Measurements from ENCODE around the gene EFS.

The EFS gene

GRCh38 chr14:23352506-23353432 is 12.2 kb downstream of the EFS start, which contains the start of gene SLC22A17 (continued):
- TF ChIP-seq, protein P1, sequence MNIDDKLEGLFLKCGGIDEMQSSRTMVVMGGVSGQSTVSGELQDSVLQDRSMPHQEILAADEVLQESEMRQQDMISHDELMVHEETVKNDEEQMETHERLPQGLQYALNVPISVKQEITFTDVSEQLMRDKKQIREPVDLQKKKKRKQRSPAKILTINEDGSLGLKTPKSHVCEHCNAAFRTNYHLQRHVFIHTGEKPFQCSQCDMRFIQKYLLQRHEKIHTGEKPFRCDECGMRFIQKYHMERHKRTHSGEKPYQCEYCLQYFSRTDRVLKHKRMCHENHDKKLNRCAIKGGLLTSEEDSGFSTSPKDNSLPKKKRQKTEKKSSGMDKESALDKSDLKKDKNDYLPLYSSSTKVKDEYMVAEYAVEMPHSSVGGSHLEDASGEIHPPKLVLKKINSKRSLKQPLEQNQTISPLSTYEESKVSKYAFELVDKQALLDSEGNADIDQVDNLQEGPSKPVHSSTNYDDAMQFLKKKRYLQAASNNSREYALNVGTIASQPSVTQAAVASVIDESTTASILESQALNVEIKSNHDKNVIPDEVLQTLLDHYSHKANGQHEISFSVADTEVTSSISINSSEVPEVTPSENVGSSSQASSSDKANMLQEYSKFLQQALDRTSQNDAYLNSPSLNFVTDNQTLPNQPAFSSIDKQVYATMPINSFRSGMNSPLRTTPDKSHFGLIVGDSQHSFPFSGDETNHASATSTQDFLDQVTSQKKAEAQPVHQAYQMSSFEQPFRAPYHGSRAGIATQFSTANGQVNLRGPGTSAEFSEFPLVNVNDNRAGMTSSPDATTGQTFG (tag by site-specific recombination; IDR thresholded peaks at IDR 0.05; ENCODE audit: borderline replicate concordance) = no peak
- TF ChIP-seq ZXDB (tag by site-specific recombination; IDR thresholded peaks at IDR 0.05) (peak; percentile 42; the same call in 1 of the 2 replicates), GLIS2 (tag by site-specific recombination; IDR thresholded peaks at IDR 0.05) (peak; percentile 78), RBAK (tag by site-specific recombination; IDR thresholded peaks at IDR 0.05) (no peak), ZFHX2 (tag by site-specific recombination; conservative IDR thresholded peaks at IDR 0.05) (peak; percentile 85), ZNF398 (tag by site-specific recombination; IDR thresholded peaks at IDR 0.05) (peak; percentile 40; the same call in 1 of the 2 replicates), ZNF121 (tag by site-specific recombination; IDR thresholded peaks at IDR 0.05) (no peak), ZBTB17 (tag by site-specific recombination; IDR thresholded peaks at IDR 0.05) (peak; percentile 97), ZBTB48 (tag by site-specific recombination; IDR thresholded peaks at IDR 0.05) (peak; percentile 28; the same call in 1 of the 2 replicates), ZNF335 (tag by site-specific recombination; conservative IDR thresholded peaks at IDR 0.05) (peak; percentile 55), ZNF266 (tag by site-specific recombination; IDR thresholded peaks at IDR 0.05; ENCODE audit: low read depth) (no peak), ZNF416 (tag by site-specific recombination; IDR thresholded peaks at IDR 0.05) (no peak), SP3 (tag by site-specific recombination; IDR thresholded peaks at IDR 0.05) (peak; percentile 14; the same call in 1 of the 2 replicates), ZNF561 (tag by site-specific recombination; IDR thresholded peaks at IDR 0.05; ENCODE audit: borderline replicate concordance) (0 out of 2 replicates have a peak, but pooled peaks have one; percentile 28), KLF8 (tag by site-specific recombination; IDR thresholded peaks at IDR 0.05) (no peak), EGR2 (tag by site-specific recombination; IDR thresholded peaks at IDR 0.05; ENCODE audit: low read depth) (peak; percentile 75), ZNF114 (tag by site-specific recombination; IDR thresholded peaks at IDR 0.05) (no peak), ZNF513 (tag by site-specific recombination; IDR thresholded peaks at IDR 0.05) (peak; percentile 74), ZNF600 (tag by site-specific recombination; IDR thresholded peaks at IDR 0.05) (no peak; the same call in none of the 2 replicates), REPIN1 (tag by site-specific recombination; IDR thresholded peaks at IDR 0.05; ENCODE audit: low read depth) (no peak), ZNF280C (tag by site-specific recombination; IDR thresholded peaks at IDR 0.05) (no peak), KLF9 (tag by site-specific recombination; IDR thresholded peaks at IDR 0.05; ENCODE audit: low read depth) (no peak)
- TF ChIP-seq, protein P2, sequence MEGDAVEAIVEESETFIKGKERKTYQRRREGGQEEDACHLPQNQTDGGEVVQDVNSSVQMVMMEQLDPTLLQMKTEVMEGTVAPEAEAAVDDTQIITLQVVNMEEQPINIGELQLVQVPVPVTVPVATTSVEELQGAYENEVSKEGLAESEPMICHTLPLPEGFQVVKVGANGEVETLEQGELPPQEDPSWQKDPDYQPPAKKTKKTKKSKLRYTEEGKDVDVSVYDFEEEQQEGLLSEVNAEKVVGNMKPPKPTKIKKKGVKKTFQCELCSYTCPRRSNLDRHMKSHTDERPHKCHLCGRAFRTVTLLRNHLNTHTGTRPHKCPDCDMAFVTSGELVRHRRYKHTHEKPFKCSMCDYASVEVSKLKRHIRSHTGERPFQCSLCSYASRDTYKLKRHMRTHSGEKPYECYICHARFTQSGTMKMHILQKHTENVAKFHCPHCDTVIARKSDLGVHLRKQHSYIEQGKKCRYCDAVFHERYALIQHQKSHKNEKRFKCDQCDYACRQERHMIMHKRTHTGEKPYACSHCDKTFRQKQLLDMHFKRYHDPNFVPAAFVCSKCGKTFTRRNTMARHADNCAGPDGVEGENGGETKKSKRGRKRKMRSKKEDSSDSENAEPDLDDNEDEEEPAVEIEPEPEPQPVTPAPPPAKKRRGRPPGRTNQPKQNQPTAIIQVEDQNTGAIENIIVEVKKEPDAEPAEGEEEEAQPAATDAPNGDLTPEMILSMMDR (tag by site-specific recombination; IDR thresholded peaks at IDR 0.05) = peak; percentile 57; the same call in 1 of the 2 replicates
- TF ChIP-seq, protein P3, sequence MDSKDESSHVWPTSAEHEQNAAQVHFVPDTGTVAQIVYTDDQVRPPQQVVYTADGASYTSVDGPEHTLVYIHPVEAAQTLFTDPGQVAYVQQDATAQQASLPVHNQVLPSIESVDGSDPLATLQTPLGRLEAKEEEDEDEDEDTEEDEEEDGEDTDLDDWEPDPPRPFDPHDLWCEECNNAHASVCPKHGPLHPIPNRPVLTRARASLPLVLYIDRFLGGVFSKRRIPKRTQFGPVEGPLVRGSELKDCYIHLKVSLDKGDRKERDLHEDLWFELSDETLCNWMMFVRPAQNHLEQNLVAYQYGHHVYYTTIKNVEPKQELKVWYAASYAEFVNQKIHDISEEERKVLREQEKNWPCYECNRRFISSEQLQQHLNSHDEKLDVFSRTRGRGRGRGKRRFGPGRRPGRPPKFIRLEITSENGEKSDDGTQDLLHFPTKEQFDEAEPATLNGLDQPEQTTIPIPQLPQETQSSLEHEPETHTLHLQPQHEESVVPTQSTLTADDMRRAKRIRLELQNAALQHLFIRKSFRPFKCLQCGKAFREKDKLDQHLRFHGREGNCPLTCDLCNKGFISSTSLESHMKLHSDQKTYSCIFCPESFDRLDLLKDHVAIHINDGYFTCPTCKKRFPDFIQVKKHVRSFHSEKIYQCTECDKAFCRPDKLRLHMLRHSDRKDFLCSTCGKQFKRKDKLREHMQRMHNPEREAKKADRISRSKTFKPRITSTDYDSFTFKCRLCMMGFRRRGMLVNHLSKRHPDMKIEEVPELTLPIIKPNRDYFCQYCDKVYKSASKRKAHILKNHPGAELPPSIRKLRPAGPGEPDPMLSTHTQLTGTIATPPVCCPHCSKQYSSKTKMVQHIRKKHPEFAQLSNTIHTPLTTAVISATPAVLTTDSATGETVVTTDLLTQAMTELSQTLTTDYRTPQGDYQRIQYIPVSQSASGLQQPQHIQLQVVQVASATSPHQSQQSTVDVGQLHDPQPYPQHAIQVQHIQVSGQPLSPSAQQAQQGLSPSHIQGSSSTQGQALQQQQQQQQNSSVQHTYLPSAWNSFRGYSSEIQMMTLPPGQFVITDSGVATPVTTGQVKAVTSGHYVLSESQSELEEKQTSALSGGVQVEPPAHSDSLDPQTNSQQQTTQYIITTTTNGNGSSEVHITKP (tag by site-specific recombination; IDR thresholded peaks at IDR 0.05) = peak; percentile 94
